B cell (primary cell): Measurements from ENCODE around the gene ITPRIPL1. TPM values are rescaled to one million over a fixed set of nuclear protein-coding genes. Genes with fewer than 3 reads are reported as not detected.

Experiments
- ATAC-seq: fragments of 200-7000 bp; cut with Tn5 transposase; one replicate; pipeline ENCODE4 v1.10.0; 2021; ENCODE audit warnings: low read depth, mild to moderate bottlenecking, moderate number of reproducible peaks, moderate library complexity
- CTCF ChIA-PET: fragments of 350-600 bp; sonication (Branson Sonifier 250); formaldehyde crosslinking; loops from one replicate; lab custom pipeline; 2021; ENCODE audit warnings: antibody characterized with exemption, inconsistent platforms; lab: Charles Lee
- POLR2A ChIA-PET: fragments of 350-600 bp; sonication (Branson Sonifier 250); formaldehyde crosslinking; loops from one replicate; lab custom pipeline; 2021; ENCODE audit warnings: antibody characterized with exemption; lab: Charles Lee
- DNase-seq: peaks from one replicate; pipeline ENCODE4 v3.0.0; 2013
- H2AFZ ChIP-seq: 2 replicates; pipeline ENCODE4 v1.6.1; 2012; ENCODE audit warnings: mild to moderate bottlenecking, low read depth, low read length; ENCODE audit not compliant: insufficient read depth, poor library complexity, severe bottlenecking
- H3K27ac ChIP-seq, 2 donors: 1 replicate in 1 of 2; 2 replicates in 1 of 2; pipeline ENCODE4 v1.5.1; 2012 to 2013; ENCODE audit warnings: low read length in 2 of 2, mild to moderate bottlenecking in 2 of 2, moderate library complexity in 1 of 2
- H3K27me3 ChIP-seq, 4 experiments: fragments of 200-600 bp in 1 of 4; sonication (generic) in 1 of 4; replicated peaks in 1 of 4; 1 replicate in 2 of 4; 2 replicates in 2 of 4; pipeline versions ENCODE4 v1.6.1 to v1.7.0; 2013 to 2016; ENCODE audit warnings: low read length in 3 of 4, mild to moderate bottlenecking in 2 of 4, mixed read lengths in 1 of 4, moderate library complexity in 1 of 4; ENCODE audit not compliant: insufficient read depth in 4 of 4, control insufficient read depth in 3 of 4; ENCODE audit errors: control extremely low read depth in 1 of 4
- H3K36me3 ChIP-seq, 2 experiments: replicated peaks in 1 of 2; 1 replicate in 1 of 2; 2 replicates in 1 of 2; pipeline versions ENCODE4 v1.6.1 to v1.7.1; 2013; ENCODE audit warnings: low read length in 1 of 2; ENCODE audit not compliant: insufficient read depth in 2 of 2, control insufficient read depth in 1 of 2; ENCODE audit errors: control extremely low read depth in 1 of 2, extremely low read depth in 1 of 2
- H3K4me1 ChIP-seq, 2 donors: fragments of 200-600 bp in 1 of 2; sonication (generic) in 1 of 2; 1 replicate in 1 of 2; 2 replicates in 1 of 2; pipeline versions ENCODE4 v1.5.1 to v1.6.1; 2013 to 2017; ENCODE audit warnings: low read length in 2 of 2; ENCODE audit not compliant: control insufficient read depth in 2 of 2, insufficient read depth in 2 of 2
- H3K4me2 ChIP-seq: replicated peaks from 2 replicates; pipeline ENCODE3; 2012; ENCODE audit warnings: mild to moderate bottlenecking, low read depth, low read length; ENCODE audit not compliant: poor library complexity, severe bottlenecking
- H3K4me3 ChIP-seq, 5 experiments: fragments of 200-600 bp in 1 of 5; sonication (generic) in 1 of 5; 1 replicate in 3 of 5; 2 replicates in 2 of 5; pipeline versions ENCODE4 v1.5.1 to v1.7.0; 2011 to 2016; ENCODE audit warnings: low read length in 4 of 5, mild to moderate bottlenecking in 4 of 5, low read depth in 2 of 5, control low read depth in 1 of 5, moderate library complexity in 1 of 5; ENCODE audit not compliant: insufficient read depth in 1 of 5; ENCODE audit errors: control extremely low read depth in 1 of 5, extremely low read depth in 1 of 5
- H3K79me2 ChIP-seq: fragments of 200-600 bp; sonication (generic); one replicate; pipeline ENCODE4 v1.6.0; 2016; ENCODE audit warnings: low read length; ENCODE audit not compliant: control insufficient read depth, insufficient read depth
- H3K9ac ChIP-seq: fragments of 200-600 bp; sonication (generic); 2 replicates; pipeline ENCODE4 v1.6.1; 2017; ENCODE audit warnings: mild to moderate bottlenecking, low read length, moderate library complexity
- H3K9me3 ChIP-seq, 3 donors: one replicate each; pipeline versions ENCODE4 v1.6.1 to v1.7.1; 2013; ENCODE audit warnings: low read length in 2 of 3; ENCODE audit not compliant: control insufficient read depth in 2 of 3, insufficient read depth in 1 of 3; ENCODE audit errors: control extremely low read depth in 1 of 3
- H4K20me1 ChIP-seq: 2 replicates; pipeline ENCODE4 v1.6.0; 2012; ENCODE audit warnings: mild to moderate bottlenecking, low read length; ENCODE audit not compliant: insufficient read depth, control insufficient read depth, poor library complexity, severe bottlenecking
- H3K27ac Mint-ChIP-seq: one replicate; pipeline ENCODE4 v1.8.0; 2021; ENCODE audit warnings: mixed read lengths
- H3K27me3 Mint-ChIP-seq: one replicate; pipeline ENCODE4 v1.8.0; 2021; ENCODE audit warnings: mixed read lengths
- H3K4me1 Mint-ChIP-seq: one replicate; pipeline ENCODE4 v1.8.0; 2021; ENCODE audit warnings: mixed read lengths
- H3K4me3 Mint-ChIP-seq: one replicate; pipeline ENCODE4 v1.8.0; 2021; ENCODE audit warnings: mixed read lengths
- H3K9me3 Mint-ChIP-seq: one replicate; pipeline ENCODE4 v1.8.0; 2022; ENCODE audit warnings: mixed read lengths; ENCODE audit not compliant: insufficient read depth
- CTCF ChIP-seq: fragments of 200-600 bp; IDR thresholded peaks from one replicate; pipeline ENCODE4 v1.8.0; 2022; ENCODE audit warnings: antibody characterized with exemption, mild to moderate bottlenecking
- EZH2 ChIP-seq: IDR thresholded peaks from 2 replicates; pipeline ENCODE4 v1.6.1; 2012; ENCODE audit warnings: borderline replicate concordance, low read depth, mild to moderate bottlenecking, moderate library complexity, low read length; ENCODE audit not compliant: insufficient read depth, poor library complexity, severe bottlenecking
- WGBS: methylation state at CpG from one replicate; pipeline ENCODE4 v1.1.5; 2013; ENCODE audit warnings: missing lambda C conversion rate; ENCODE audit not compliant: insufficient coverage; 5-methylcytosine and 5-hydroxymethylcytosine counted together
- intact Hi-C: fragments of 100-400 bp; cut with micrococcal nuclease; formaldehyde crosslinking; loops from one replicate; pipeline ENCODE4 v1.10.0; 2022
- polyA plus RNA-seq: library from polyadenylated mRNA; depleted of rRNA; stranded (reverse); fragments of >200 nt; gene quantifications from 2 replicates; pipeline ENCODE4 v1.2.3, GENCODE V29; 2012
- total RNA-seq, 2 donors: library from RNA; stranded (reverse); fragments of 120-200 nt in 1 of 2; gene quantifications; 1 replicate in 1 of 2; 2 replicates in 1 of 2; pipeline versions ENCODE4 v1.2.3 to v1.2.4, GENCODE V29; 2013 to 2022

Gene ITPRIPL1
- total and polyA plus RNA-seq, 2 donors (not counting 1 experiment from before 2014, with no cell fraction given): 1.8 to 4.2 TPM

DNA sequence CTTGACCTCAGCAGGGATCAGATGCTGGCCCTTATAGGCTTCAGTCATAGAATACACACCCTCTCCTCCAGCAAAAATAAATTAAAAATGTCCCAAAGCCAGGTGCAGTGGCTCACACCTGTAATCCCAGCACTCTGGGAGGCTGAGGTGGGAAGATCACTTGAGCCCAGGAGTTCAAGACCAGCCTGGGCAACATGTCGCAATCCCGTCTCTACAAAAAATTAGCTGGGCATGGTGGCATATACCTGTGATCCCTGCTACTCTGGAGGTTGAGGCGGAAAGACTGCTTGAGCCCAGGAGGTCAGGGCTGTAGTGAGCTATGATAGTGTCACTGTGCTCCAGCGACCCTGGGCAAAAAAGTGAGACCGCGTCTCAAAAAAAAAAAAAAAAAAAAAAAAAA is 4.8 kb downstream of the ITPRIPL1 start:
- DNase-seq (no peak), ATAC-seq (no peak)
- Histone ChIP-seq H3K79me2 (peaks cover 5% of the 10 kb centered on the region), H3K9ac (no peak overlapping the region), H3K4me3 (no peak overlapping the region), H4K20me1 (no peaks in the 10 kb centered on the region), H3K9me3 (no peaks in the 10 kb centered on the region), H3K27ac (no peak overlapping the region), H3K4me2 (no peak overlapping the region), H3K36me3 (no peaks in the 10 kb centered on the region), H3K27me3 (no peaks in the 10 kb centered on the region), H2AFZ (no peak overlapping the region), H3K4me1 (peaks cover 13 to 22% of the 10 kb centered on the region in 2 donors)
- Mint-ChIP-seq H3K4me3 (no peak overlapping the region), H3K9me3 (no peaks in the 10 kb centered on the region), H3K27me3 (no peaks in the 10 kb centered on the region), H3K27ac (no peak overlapping the region), H3K4me1 (peaks cover 24% of the 10 kb centered on the region)
- CTCF ChIA-PET: no interaction called here
- WGBS: 100% methylated on average over 6 of the region's 6 CpGs
- TF ChIP-seq EZH2 (no peak), CTCF (no peak)
- intact Hi-C loops: loop anchor here (10.0 kb wide), 2 partner anchors 205 to 305 kb away; partner anchors contain the start of genes ARID5A and KANSL3
- POLR2A ChIA-PET: no interaction called here

GRCh38 chr2:96330407-96330806 is 5.3 kb downstream of the ITPRIPL1 start:
- CTCF ChIA-PET: no interaction called here
- no peak for TF ChIP-seq CTCF
- TF ChIP-seq EZH2: no peak
- POLR2A ChIA-PET: no interaction called here

More at GRCh38 chr2:96330407-96330806, 5.3 kb downstream of the ITPRIPL1 start:
- H3K4me1 Mint-ChIP-seq: peaks cover 23% of the 10 kb centered on the region
- H3K27ac Mint-ChIP-seq: no peak overlapping the region
- Histone ChIP-seq H3K4me1 (peaks cover 14 to 21% of the 10 kb centered on the region in 2 donors), H3K9ac (no peak overlapping the region), H3K4me2 (no peak overlapping the region), H4K20me1 (no peaks in the 10 kb centered on the region), H3K4me3 (no peak overlapping the region), H3K27me3 (no peaks in the 10 kb centered on the region), H2AFZ (no peak overlapping the region), H3K9me3 (no peaks in the 10 kb centered on the region), H3K27ac (no peak overlapping the region), H3K36me3 (no peaks in the 10 kb centered on the region), H3K79me2 (peaks cover 10% of the 10 kb centered on the region)
- ATAC-seq (no peak), DNase-seq (no peak)
- 80% methylated on average over 1 of the region's 1 CpG for WGBS
- intact Hi-C loops: no loop called here
- no peak overlapping the region for H3K4me3 Mint-ChIP-seq
- H3K9me3 Mint-ChIP-seq: no peaks in the 10 kb centered on the region
- no peaks in the 10 kb centered on the region for H3K27me3 Mint-ChIP-seq
